ENCODE data around the gene ZP1.

The ZP1 gene

DNA sequence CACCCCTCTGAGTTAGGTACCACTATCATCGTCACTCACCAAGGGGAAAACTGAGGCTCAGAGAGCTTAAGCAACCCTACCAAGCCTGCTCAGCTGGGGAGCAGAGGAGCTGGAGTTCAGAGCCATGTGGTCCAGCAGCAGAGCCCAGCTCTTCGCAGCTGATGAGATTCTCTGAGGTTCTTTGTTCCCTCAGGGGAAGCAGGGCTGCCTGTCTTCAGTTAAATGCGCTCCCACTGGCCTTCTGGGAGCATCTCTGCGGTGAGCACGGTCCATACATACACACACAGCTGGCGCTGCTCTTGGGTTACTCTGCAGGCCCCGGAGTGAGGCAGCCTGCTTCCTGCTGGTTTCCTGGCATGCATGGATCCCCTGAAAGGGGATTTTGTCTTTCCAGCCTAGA, 6.4 kb upstream of the ZP1 start:
- in situ Hi-C loops (cut with HindIII; ENCODE audit: low sequenced_read_pairs) = no loop called here
- TF ChIP-seq, protein P1, sequence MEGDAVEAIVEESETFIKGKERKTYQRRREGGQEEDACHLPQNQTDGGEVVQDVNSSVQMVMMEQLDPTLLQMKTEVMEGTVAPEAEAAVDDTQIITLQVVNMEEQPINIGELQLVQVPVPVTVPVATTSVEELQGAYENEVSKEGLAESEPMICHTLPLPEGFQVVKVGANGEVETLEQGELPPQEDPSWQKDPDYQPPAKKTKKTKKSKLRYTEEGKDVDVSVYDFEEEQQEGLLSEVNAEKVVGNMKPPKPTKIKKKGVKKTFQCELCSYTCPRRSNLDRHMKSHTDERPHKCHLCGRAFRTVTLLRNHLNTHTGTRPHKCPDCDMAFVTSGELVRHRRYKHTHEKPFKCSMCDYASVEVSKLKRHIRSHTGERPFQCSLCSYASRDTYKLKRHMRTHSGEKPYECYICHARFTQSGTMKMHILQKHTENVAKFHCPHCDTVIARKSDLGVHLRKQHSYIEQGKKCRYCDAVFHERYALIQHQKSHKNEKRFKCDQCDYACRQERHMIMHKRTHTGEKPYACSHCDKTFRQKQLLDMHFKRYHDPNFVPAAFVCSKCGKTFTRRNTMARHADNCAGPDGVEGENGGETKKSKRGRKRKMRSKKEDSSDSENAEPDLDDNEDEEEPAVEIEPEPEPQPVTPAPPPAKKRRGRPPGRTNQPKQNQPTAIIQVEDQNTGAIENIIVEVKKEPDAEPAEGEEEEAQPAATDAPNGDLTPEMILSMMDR (IDR thresholded peaks at IDR 0.05; ENCODE audit: low read depth, low read length, missing control alignments) = no peak
- H3K4me3 ChIP-seq (ENCODE audit: low read depth, low read length) = no peak overlapping the region
- DNase-seq (ENCODE audit: low read depth) = no peak

DNA sequence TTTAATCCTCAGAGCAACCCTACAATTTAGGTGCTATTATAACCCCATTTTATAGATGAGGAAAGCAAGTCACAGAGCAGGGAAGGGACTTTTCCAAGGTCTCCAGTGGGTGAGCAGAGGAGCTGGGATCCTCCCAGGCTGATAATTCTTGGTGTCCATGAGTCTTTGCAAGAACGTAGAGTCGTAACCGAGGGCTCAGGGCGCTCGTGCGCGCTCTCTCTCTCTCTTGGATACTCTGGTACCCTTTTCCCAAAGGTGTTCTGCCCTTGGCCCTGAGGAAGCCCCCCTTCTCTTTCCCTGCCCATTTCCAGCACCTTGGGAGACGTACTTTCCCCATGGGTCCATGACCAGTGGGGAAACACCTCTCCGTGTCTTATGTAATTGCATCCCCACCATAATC, 5.2 kb upstream of the ZP1 start:
- TF ChIP-seq, protein P1 (IDR thresholded peaks at IDR 0.05; ENCODE audit: low read depth, low read length, missing control alignments) = no peak
- in situ Hi-C loops (cut with HindIII; ENCODE audit: low sequenced_read_pairs) = no loop called here
- DNase-seq (ENCODE audit: low read depth) = no peak
- H3K4me3 ChIP-seq (ENCODE audit: low read depth, low read length) = no peak overlapping the region

DNA sequence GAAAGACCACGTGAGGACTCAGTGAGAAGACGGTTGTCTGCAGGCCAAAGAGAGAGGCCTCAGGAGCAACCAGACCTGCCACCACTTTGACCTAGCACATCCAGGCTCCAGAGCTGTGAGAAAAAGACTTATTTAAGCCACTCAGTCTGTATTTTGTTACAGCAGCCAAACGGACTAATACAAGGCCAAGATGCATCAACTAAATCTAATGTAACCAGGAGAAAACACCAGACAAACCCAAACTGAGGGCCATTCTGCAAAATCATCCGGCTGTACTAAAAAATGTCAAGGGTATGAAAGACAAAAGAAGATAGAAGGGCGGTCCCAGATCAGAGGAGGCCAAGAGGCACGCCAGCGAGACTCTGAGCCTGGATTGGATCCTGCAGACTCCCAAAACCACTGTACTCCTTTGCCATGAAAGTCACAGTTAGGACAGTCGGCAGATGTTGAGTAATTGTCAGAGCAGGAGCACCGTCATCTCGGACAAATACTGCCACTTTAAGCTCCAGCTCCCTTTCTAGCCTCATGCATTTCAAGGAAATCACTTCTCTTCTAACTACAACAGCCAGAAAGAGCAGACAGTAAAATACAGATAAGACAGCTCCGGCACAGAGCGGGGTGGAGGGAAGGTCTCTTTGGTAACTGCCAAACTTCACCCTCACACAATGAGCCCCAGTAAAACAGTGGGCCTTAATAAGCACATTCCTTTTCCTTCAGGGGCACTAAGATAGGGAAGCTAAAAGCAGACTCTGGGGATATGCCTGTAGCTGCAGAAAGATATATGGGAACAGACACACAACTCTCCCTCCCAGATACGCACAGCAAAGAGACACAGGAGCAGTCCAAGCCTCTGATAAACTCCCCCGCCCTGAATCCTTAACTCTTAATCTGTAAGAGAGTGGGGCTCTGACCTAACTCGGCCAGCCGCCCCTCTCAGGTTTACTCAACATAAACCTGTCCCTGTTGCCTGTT, 3.5 kb upstream of the ZP1 start:
- DNase-seq (ENCODE audit: low read depth) = no peak
- in situ Hi-C loops (cut with HindIII; ENCODE audit: low sequenced_read_pairs) = no loop called here
- TF ChIP-seq, protein P1 (IDR thresholded peaks at IDR 0.05; ENCODE audit: low read depth, low read length, missing control alignments) = no peak
- H3K4me3 ChIP-seq (ENCODE audit: low read depth, low read length) = no peak overlapping the region

DNA sequence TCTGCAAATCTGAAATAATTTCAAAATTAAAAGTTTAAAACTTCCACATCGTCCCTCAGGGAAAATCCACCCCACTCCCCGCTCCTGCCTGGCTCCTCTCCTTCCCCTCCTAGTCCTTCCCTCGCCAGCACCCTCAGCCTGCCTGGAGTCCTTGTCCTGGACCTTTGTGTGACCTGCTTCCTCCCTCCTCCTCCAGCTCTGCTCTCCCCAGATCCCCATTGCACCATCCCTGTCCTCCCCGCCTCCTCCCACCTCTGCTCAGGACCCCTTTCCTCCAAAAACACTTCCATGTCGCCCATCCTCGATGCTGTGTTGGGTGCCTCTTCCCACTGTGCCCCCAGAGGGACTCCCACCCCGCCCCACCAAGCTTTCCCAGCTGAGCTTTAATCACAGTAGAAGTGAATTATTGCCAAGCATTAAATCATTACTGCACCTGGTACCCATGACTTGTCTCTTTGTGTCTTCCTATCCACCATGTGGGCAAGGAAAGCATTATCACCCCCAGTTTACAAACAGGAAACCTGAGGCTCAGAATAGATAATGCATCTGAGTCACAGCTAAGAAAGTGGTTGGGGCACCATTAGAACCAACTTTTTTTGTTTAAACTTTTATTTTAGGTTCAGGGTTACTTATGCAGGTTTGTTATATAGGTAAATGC, 2.4 kb upstream of the ZP1 start:
- H3K4me3 ChIP-seq (ENCODE audit: low read depth, low read length) = no peak overlapping the region
- in situ Hi-C loops (cut with HindIII; ENCODE audit: low sequenced_read_pairs) = loop anchor here (5.0 kb wide), 1 partner anchor 43 kb away; no protein-coding TSS in a partner anchor
- DNase-seq (ENCODE audit: low read depth) = no peak
- TF ChIP-seq, protein P1 (IDR thresholded peaks at IDR 0.05; ENCODE audit: low read depth, low read length, missing control alignments) = no peak

DNA sequence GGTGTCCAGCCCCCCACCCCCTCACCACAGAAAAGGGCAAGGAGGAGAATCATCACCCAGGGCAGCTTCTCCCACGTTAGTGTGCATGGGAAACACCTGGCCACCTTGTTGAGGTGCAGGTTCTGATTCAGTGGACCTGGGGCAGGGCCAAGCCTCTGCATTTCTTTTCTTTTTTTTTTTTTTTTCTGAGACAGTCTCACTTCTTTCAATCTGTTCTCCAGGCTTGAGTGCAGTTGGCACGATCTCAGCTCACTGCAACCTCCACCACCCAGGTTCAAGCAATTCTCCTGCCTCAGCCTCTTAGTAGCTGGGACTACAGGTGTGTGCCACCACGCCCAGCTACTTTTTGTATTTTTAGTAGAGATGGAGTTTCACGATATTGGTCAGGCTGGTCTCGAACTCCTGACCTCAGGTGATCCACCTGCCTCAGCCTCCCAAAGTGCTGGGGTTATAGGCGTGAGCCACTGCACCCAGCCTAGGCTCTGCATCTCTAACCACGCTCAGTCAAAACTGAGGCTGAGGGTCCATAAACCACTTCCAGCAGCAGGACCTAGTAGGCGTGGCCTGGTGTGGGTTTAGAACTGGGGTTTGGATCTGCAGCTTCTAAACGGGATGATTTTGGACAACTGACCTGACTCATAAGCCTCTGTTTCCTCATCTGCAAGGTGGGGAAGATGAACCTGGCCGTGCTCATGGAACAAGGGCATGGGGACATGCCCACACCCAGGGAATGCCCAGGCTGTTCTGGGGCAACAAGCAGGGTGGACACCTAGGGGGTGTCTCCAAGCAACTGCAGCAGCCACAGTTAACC, 734 bp downstream of the ZP1 start:
- DNase-seq (ENCODE audit: low read depth) = no peak
- TF ChIP-seq, protein P1 (IDR thresholded peaks at IDR 0.05; ENCODE audit: low read depth, low read length, missing control alignments) = no peak
- H3K4me3 ChIP-seq (ENCODE audit: low read depth, low read length) = no peak overlapping the region
- in situ Hi-C loops (cut with HindIII; ENCODE audit: low sequenced_read_pairs) = loop anchor here (5.0 kb wide), 1 partner anchor 46 kb away; no protein-coding TSS in a partner anchor

All from astrocyte of the cerebellum (primary cell).